Mucosa of gallbladder (tissue), 1 donor: ENCODE results near the gene AKR1C4. TPM values are rescaled to one million over a fixed set of nuclear protein-coding genes. Genes with fewer than 3 reads are reported as not detected.
"Not testable (repeated sequence)": the region's sequence is repeated elsewhere in the genome, so short reads cannot be mapped to it uniquely, and the experiment has no call there.

ENCODE experiments used
- DNase-seq: peaks from one replicate; pipeline ENCODE4 v3.0.0-alpha.2; 2020; ENCODE audit warnings: low spot score
- total RNA-seq: library from RNA; stranded (reverse); gene quantifications from one replicate; pipeline ENCODE4 v1.2.1, GENCODE V29; 2021
- donor health status: DM: no; HTN: no; CAD: no.

AKR1C4 gene
- 9.1 TPM for total RNA-seq

- peak; percentile 39 for DNase-seq
These were observed at the start of gene AKR1C4 for GRCh38 chr10:5196702-5197113. Gene AKR1C4, plus strand, starts transcription at chr10:5196837. Its CDS starts 31 bp downstream, at chr10:5196868.

GRCh38 chr10:5146920-5147254, 49.8 kb upstream of the AKR1C4 start:
- no peak for DNase-seq

GRCh38 chr10:5147255-5147980, 49.2 kb upstream of the AKR1C4 start:
- peak; percentile 65 for DNase-seq

- peak; percentile 33 for DNase-seq
These were observed 48.5 kb upstream of the AKR1C4 start for GRCh38 chr10:5147981-5148677.

- DNase-seq: no peak
These were observed 48.0 kb upstream of the AKR1C4 start for GRCh38 chr10:5148678-5149032.

GRCh38 chr10:5151076-5151475, 45.6 kb upstream of the AKR1C4 start:
- DNase-seq: no peak

GRCh38 chr10:5155951-5156350, 40.7 kb upstream of the AKR1C4 start:
- DNase-seq: no peak

- DNase-seq: no peak
These were observed 39.1 kb upstream of the AKR1C4 start for GRCh38 chr10:5157501-5157900.

GRCh38 chr10:5159126-5159525, 37.5 kb upstream of the AKR1C4 start:
- no peak for DNase-seq

- DNase-seq: no peak
These were observed 33.1 kb upstream of the AKR1C4 start for GRCh38 chr10:5163487-5163886.

- no peak for DNase-seq
These were observed 30.9 kb upstream of the AKR1C4 start for GRCh38 chr10:5165738-5166137.

- DNase-seq: no peak
These were observed 27.7 kb upstream of the AKR1C4 start for GRCh38 chr10:5168897-5169420.

GRCh38 chr10:5175581-5175980, 21.1 kb upstream of the AKR1C4 start:
- not testable (repeated sequence) for DNase-seq

GRCh38 chr10:5180503-5180902, 16.1 kb upstream of the AKR1C4 start:
- DNase-seq: not testable (repeated sequence)

GRCh38 chr10:5183923-5184322, 12.7 kb upstream of the AKR1C4 start:
- no peak for DNase-seq

GRCh38 chr10:5184987-5185775, 11.5 kb upstream of the AKR1C4 start, which contains the start of gene AKR1C8:
Gene AKR1C8, minus strand, starts transcription at chr10:5185150. Its CDS starts 46 bp downstream, at chr10:5185104.
- no peak for DNase-seq

- no peak for DNase-seq
These were observed 8.8 kb upstream of the AKR1C4 start for GRCh38 chr10:5187867-5188266.

GRCh38 chr10:5188358-5188757, 8.3 kb upstream of the AKR1C4 start:
- no peak for DNase-seq

- no peak for DNase-seq
These were observed 2.2 kb upstream of the AKR1C4 start for GRCh38 chr10:5194431-5194830.

GRCh38 chr10:5195727-5196374, 786 bp upstream of the AKR1C4 start:
- no peak for DNase-seq

- no peak for DNase-seq
These were observed 1.7 kb downstream of the AKR1C4 start for GRCh38 chr10:5198386-5198785.

- DNase-seq: no peak
These were observed 2.8 kb downstream of the AKR1C4 start for GRCh38 chr10:5199398-5199797.
